Smooth muscle cell of the brain vasculature (primary cell): ENCODE data around the gene ELFN2.

Source experiments
- DNase-seq: peaks from one replicate; pipeline ENCODE4 v3.0.0-alpha.2; 2012; ENCODE audit warnings: low read depth, low spot score

ELFN2 gene

DNA sequence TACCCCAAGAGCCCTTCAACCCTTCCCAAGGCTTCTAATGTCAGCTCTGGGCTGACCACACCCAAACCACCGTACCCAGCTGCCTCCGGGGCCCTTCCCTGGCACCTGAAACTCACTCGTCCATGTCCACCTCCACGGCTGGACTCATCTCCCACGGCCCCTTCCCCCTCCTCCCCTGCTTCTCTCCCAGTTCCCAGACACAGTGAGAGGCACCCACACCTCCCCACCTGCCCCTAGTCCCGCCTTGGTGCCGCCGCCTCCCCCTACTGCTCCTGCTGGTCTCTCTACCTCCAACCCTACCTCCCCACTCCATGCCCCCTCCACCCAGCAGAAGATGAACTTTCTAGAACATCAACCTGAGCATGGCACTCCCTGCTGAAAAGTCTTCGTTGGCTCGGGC is 39.5 kb downstream of the ELFN2 start:
- DNase-seq = no peak

- no peak for DNase-seq
Observed at GRCh38 chr22:37386441-37386840, 40.8 kb downstream of the ELFN2 start.

GRCh38 chr22:37384691-37385090 is 42.6 kb downstream of the ELFN2 start:
- no peak for DNase-seq

DNA sequence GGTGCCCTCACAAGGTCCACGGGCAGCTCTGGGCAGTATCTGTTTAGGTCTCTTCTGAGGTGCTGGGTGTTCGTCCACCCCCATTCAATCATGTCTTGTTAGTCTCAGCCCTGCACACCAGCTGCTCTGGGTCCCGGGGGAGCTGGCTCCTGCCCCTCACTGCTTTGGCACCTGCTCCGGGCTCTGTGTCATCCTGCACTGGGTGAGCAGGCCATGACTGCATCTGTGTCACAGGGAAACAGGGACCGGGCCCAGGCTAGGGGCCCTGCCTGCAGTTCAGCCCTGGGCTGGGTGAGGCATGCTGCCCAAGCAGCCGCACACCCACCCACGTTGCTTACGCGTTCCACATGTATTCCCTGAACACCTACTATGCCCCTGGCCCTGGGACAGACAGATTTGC is 43.9 kb downstream of the ELFN2 start:
- no peak for DNase-seq

GRCh38 chr22:37381489-37381888 is 45.8 kb downstream of the ELFN2 start:
- no peak for DNase-seq

GRCh38 chr22:37379722-37380121 is 47.6 kb downstream of the ELFN2 start:
- DNase-seq = no peak

DNA sequence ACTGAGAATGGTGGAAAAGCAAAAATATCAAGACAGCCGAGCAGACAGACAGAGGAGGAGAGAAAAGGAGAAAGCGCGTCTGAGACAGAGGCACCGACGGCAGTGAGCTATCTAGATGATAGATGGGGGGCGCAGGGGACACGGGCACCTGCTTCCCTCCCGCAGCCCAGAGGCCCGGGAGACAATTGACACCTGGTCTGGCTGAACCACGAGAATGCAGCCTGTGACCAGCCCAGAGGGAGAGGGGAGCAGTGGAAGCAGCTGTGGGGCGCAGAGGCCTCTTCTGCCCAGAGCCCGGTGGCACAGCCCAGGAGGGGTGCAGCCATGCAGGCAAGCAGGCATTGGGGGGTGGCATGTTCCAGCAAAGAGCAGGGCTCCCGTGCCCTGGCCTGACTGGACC is 48.2 kb downstream of the ELFN2 start:
- no peak for DNase-seq

DNA sequence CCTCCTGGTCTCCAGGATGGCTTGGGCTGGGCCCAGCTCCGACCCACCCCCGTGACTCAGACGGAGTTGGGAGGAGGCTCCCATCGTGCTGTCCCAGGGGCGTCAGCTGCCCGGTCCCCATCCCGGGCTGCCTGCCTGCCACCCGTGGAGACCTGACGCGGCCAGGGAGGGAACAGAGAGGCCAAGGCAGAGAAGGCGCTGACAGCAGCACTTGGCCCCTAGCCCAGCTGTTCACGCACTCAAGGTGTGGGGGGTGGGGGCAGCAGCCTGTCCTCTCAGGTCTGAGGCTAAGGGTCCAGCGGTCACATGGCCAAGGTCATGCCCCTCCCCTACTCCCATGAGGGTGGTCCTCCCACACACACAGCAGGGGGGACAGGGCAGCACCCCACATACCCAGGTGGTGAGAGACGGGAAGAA is 48.6 kb downstream of the ELFN2 start:
- no peak for DNase-seq

GRCh38 chr22:37377927-37378326 is 49.4 kb downstream of the ELFN2 start:
- no peak for DNase-seq

GRCh38 chr22:37377138-37377537 is 50.1 kb downstream of the ELFN2 start:
- DNase-seq = no peak

- DNase-seq = no peak
Observed at GRCh38 chr22:37376643-37377042, 50.6 kb downstream of the ELFN2 start.

DNA sequence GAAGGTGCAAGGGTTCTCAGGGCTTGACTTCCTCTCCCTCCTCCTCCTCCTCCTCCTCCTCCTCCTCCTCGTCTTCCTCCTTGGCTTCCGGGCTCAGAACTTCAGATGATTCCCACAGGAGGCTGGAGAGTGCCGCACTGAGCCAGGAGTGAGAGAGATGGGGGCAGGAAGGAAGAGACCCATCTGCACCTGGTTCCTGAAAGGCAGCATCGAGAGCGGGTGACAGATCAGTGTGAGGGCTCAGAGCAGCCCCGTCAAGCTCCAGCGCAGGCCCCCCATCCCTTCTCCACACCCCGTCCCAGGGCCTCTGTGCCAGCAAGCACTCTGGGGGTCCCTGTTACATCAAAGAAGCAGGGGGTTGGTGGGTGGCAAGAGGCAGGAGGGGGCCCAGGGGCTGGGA is 51.5 kb downstream of the ELFN2 start:
- DNase-seq = no peak

DNA sequence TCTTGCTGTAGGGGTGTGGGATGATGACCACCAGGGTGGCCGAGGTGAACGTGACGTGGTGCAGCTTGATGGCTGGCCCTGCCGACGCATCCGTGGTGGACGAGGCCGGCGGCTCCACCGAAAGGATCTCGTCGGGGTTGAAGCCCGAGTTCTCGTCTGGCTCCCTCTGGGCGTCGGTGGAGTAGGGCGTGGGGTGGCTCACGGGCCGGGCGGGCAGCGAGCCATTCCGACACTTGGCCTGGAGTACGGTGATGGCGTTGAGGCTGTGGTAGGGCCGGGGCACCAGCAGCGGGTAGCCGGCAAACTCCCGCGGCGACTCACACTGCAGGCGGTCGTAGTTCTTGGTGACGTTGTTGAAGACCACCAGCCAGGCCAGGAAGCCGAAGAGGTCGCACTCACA is 52.7 kb downstream of the ELFN2 start:
- no peak for DNase-seq

DNA sequence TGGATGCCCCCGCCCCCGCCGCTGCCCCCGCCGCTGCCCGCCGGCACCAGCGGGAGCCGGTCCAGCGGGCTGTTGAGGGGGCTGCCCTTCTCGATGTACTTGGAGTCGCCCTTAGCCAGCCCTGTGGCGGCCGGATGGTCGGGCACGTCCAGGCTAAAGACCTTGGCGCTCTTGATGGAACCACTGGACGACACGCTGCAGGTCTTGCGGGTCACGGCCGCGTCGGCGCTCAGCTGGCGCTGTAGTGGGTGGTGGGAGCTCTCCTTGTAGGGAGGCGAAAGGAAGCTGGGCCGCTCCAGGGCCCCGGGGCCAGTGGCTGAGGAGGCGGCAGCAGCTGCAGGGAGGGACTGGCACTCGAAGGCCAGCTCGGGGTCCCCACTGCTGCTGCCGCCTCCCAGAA is 53.8 kb downstream of the ELFN2 start:
- DNase-seq = no peak

DNA sequence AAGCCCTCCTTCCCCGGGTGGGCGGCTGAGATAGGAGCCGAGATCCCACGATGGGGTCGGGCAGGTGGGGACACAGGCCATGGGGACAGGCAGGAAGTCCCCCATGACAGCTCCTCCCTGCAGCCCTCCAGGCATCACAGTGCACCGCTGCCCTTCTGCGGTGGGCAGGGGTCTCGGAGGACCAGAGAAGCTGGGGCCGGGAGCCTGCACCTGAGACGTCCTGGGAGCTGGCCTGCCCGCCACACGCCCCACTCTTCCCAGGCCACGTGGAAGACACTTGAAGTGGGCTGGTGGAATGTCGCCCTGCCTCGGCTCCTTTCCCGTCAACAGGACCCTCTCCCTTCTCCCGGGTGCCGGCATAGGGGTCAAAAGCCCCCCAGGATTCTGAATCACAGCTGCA is 55.4 kb downstream of the ELFN2 start:
- DNase-seq = no peak

- DNase-seq = no peak
Observed at GRCh38 chr22:37371491-37371890, 55.8 kb downstream of the ELFN2 start.

DNA sequence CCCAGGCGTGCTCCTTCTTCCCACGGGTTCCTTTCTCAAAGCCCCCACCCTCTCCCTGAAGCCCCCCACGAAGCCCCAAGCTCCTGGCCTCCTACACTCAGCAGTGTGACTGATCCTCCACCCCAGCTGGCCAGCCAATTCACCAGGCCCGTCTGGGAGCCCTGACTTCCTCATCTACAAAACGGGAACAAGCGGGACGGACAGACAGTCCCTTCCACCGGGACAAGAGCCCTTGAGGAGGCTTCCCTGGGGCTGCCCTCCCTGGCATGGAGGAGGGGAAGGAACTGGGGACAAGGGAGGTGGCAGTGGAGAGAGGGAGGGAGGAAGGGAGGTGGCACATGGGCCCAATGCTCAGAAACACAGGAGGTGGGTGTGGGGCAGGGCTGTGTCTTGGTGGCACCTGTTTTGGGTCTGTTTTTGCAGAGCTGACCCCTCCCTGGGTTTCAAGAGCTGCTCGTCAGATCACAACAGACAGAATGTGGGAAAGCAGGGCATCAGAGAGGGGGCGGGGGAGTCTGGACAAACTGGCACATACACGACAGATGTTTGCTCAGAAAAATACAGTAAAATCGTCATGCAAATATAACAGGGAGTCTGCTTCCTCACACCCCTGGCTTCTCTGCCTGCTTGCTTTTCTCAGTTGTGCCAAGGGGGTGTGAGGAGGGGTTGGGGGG is 56.8 kb downstream of the ELFN2 start:
- no peak for DNase-seq

GRCh38 chr22:37369483-37369882 is 57.8 kb downstream of the ELFN2 start:
- DNase-seq = no peak

DNA sequence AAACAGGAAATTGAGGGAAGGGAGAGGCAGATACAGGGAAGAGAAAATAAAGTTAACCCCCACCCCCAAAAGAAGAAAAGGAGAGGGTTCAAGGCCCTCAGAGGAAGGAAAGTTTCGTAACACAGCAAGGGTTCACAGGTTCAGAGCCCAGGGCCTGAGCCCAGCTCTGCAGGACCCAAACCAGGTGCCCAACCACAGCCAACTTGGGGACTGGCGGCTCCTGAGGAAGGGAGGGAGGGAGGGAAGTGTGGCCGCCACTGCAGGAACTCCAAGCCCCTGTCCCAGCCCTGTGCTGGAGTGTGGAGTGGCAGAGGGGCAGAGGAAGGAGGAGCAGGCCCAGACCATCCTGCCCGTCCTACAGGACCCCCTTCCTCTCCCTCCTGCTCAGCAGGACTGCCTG is 59.2 kb downstream of the ELFN2 start:
- DNase-seq = no peak

- no peak for DNase-seq
Observed at GRCh38 chr22:37366601-37367000, 60.7 kb downstream of the ELFN2 start.

DNA sequence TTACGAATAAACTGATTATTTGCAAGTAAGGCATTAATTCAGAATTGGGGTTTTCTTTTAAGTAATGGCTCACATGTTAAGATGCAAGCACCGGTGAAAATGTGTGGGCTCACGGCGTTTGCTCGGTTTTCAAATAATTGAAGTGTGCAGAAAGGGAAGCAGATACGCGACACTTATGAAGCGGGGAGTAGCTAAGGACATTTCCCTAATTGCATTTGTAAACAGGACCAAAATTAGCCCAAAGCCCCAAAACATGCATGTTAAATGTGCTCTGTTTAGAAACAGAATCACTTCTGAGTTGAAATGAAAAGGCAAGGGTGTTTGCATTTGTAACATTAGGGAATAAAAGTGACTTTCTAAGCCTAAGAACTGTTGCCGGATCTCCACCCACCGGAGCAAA is 61.3 kb downstream of the ELFN2 start:
- no peak for DNase-seq

- no peak for DNase-seq
Observed at GRCh38 chr22:37363261-37363992, 63.9 kb downstream of the ELFN2 start.

DNA sequence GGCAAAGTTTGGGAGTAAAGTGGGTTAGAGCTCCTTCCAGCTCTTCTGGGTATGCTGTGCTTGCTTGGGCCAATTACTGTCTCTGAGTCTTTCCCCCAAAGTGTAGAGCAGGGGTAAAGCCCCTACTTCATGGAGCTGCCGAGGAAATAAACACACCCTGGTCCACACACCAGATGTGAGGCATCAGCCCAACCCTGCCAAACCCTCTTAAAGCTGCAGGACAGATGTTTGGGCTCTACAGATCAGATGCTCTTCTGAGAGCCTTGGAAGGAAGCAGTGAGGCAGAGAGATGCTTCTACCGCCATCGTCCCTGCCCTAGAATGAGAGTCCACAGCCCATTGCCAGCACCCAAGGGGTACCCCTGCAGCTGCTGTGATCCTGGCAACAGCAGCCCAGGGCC is 64.7 kb downstream of the ELFN2 start:
- DNase-seq = no peak

GRCh38 chr22:37358917-37359316 is 68.4 kb downstream of the ELFN2 start:
- DNase-seq = no peak
